Astrocyte (in vitro differentiated cells and primary cell): ENCODE results near the gene CTNNA2.

ENCODE experiments used
- EZH2 ChIP-seq: IDR thresholded peaks from 2 replicates; pipeline ENCODE4 v1.6.1; 2012; ENCODE audit warnings: mild to moderate bottlenecking, low read length, inconsistent platforms; ENCODE audit not compliant: insufficient read depth
- TF ChIP-seq, protein P1 (sequence below): IDR thresholded peaks from 2 replicates; pipeline ENCODE4 v1.5.1; 2011; ENCODE audit warnings: low read depth, mild to moderate bottlenecking, inconsistent platforms, low read length, moderate library complexity; ENCODE audit not compliant: insufficient read depth

- no peak for TF ChIP-seq EZH2
- TF ChIP-seq, protein P1, sequence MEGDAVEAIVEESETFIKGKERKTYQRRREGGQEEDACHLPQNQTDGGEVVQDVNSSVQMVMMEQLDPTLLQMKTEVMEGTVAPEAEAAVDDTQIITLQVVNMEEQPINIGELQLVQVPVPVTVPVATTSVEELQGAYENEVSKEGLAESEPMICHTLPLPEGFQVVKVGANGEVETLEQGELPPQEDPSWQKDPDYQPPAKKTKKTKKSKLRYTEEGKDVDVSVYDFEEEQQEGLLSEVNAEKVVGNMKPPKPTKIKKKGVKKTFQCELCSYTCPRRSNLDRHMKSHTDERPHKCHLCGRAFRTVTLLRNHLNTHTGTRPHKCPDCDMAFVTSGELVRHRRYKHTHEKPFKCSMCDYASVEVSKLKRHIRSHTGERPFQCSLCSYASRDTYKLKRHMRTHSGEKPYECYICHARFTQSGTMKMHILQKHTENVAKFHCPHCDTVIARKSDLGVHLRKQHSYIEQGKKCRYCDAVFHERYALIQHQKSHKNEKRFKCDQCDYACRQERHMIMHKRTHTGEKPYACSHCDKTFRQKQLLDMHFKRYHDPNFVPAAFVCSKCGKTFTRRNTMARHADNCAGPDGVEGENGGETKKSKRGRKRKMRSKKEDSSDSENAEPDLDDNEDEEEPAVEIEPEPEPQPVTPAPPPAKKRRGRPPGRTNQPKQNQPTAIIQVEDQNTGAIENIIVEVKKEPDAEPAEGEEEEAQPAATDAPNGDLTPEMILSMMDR: no peak
Measured at GRCh38 chr2:79910643-79911042, 397.8 kb downstream of the CTNNA2 start.
